HL-60 (cell line): ENCODE measurements around the gene RHOB.

Source experiments
- DNase-seq, 2 experiments: peaks; one replicate each; pipeline ENCODE4 v3.0.0-alpha.2; 2010 to 2020; ENCODE audit warnings: low read depth in 1 of 2, low spot score in 1 of 2
- H3K27ac ChIP-seq: fragments of 250-450 bp; sonication (Bioruptor Pico); replicated peaks from 2 replicates; pipeline ENCODE4 v1.5.1; 2020; ENCODE audit warnings: mild to moderate bottlenecking, moderate library complexity
- H3K27me3 ChIP-seq: fragments of 250-450 bp; sonication (Bioruptor Pico); 2 replicates; pipeline ENCODE4 v1.5.1; 2021; ENCODE audit warnings: mild to moderate bottlenecking, moderate library complexity; ENCODE audit not compliant: insufficient read depth, poor library complexity, severe bottlenecking
- H3K4me3 ChIP-seq: replicated peaks from 2 replicates; pipeline ENCODE4 v1.5.1; 2011; ENCODE audit warnings: mild to moderate bottlenecking, control low read depth, low read length; ENCODE audit not compliant: insufficient read depth
- GABPA ChIP-seq: IDR thresholded peaks from 2 replicates; pipeline ENCODE4 v1.6.1; 2012; ENCODE audit warnings: low read depth
- POLR2AphosphoS5 ChIP-seq: IDR thresholded peaks from 2 replicates; pipeline ENCODE4 v1.6.1; 2012; ENCODE audit warnings: low read depth
- SPI1 ChIP-seq: IDR thresholded peaks from 2 replicates; pipeline ENCODE4 v1.6.1; 2012; ENCODE audit warnings: low read depth, mild to moderate bottlenecking, borderline replicate concordance
- TF ChIP-seq, protein P1 (sequence below): IDR thresholded peaks from one replicate; pipeline ENCODE4 v1.5.1; 2011; ENCODE audit warnings: low read length, control low read depth, inconsistent platforms; ENCODE audit not compliant: insufficient read depth
- TF ChIP-seq, protein P2 (sequence below): IDR thresholded peaks from 2 replicates; pipeline ENCODE4 v1.6.1; 2012; ENCODE audit warnings: low read depth; ENCODE audit not compliant: insufficient replicate concordance

The RHOB gene

DNA sequence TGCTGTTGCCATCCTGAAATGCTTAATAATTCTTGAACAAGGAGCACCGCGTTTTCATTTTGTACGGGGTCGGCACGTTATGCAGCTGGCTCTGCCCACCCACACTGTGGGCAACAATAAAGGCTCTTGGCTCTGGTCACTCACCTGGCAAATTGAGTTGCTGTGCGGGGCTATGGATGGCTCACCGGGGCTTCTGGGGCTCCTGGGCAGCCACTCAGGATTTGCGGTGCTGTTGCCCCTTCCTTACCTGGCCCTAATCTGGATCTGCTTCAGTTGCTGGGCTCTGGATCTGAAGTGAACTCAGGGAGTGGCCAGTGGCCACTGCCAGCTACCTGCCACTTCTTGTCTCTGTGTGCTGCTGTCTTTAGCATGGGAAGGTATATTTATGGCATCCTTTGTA lies 22.7 kb downstream of the RHOB start:
- Histone ChIP-seq H3K4me3 (no peak overlapping the region), H3K27me3 (no peaks in the 10 kb centered on the region), H3K27ac (no peak overlapping the region)
- TF ChIP-seq, protein P1, sequence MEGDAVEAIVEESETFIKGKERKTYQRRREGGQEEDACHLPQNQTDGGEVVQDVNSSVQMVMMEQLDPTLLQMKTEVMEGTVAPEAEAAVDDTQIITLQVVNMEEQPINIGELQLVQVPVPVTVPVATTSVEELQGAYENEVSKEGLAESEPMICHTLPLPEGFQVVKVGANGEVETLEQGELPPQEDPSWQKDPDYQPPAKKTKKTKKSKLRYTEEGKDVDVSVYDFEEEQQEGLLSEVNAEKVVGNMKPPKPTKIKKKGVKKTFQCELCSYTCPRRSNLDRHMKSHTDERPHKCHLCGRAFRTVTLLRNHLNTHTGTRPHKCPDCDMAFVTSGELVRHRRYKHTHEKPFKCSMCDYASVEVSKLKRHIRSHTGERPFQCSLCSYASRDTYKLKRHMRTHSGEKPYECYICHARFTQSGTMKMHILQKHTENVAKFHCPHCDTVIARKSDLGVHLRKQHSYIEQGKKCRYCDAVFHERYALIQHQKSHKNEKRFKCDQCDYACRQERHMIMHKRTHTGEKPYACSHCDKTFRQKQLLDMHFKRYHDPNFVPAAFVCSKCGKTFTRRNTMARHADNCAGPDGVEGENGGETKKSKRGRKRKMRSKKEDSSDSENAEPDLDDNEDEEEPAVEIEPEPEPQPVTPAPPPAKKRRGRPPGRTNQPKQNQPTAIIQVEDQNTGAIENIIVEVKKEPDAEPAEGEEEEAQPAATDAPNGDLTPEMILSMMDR = no peak
- TF ChIP-seq GABPA (no peak), SPI1 (no peak), POLR2AphosphoS5 (no peak)
- TF ChIP-seq, protein P2, sequence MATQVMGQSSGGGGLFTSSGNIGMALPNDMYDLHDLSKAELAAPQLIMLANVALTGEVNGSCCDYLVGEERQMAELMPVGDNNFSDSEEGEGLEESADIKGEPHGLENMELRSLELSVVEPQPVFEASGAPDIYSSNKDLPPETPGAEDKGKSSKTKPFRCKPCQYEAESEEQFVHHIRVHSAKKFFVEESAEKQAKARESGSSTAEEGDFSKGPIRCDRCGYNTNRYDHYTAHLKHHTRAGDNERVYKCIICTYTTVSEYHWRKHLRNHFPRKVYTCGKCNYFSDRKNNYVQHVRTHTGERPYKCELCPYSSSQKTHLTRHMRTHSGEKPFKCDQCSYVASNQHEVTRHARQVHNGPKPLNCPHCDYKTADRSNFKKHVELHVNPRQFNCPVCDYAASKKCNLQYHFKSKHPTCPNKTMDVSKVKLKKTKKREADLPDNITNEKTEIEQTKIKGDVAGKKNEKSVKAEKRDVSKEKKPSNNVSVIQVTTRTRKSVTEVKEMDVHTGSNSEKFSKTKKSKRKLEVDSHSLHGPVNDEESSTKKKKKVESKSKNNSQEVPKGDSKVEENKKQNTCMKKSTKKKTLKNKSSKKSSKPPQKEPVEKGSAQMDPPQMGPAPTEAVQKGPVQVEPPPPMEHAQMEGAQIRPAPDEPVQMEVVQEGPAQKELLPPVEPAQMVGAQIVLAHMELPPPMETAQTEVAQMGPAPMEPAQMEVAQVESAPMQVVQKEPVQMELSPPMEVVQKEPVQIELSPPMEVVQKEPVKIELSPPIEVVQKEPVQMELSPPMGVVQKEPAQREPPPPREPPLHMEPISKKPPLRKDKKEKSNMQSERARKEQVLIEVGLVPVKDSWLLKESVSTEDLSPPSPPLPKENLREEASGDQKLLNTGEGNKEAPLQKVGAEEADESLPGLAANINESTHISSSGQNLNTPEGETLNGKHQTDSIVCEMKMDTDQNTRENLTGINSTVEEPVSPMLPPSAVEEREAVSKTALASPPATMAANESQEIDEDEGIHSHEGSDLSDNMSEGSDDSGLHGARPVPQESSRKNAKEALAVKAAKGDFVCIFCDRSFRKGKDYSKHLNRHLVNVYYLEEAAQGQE = no peak
- DNase-seq = no peak

DNA sequence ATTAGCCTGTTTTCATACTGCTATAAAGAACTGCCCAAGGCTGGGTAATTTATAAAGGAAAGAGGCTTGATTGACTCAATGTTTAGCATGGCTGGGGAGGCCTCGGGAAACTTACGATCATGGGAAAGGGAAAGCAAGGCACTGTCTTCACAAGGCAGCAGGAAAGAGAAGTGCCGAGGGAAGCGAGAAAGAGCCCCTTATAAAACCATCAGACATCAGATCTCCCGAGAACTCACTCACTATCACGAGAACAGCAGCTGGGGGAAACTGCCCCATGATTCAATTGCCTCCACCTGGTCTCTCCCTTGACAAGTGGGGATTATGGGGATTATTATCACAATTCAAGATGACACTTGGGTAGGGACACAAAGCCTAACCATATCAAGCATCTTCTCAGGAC lies 23.3 kb downstream of the RHOB start:
- no peak overlapping the region for H3K4me3 ChIP-seq
- no peaks in the 10 kb centered on the region for H3K27me3 ChIP-seq
- H3K27ac ChIP-seq = no peak overlapping the region
- DNase-seq = no peak
- TF ChIP-seq POLR2AphosphoS5 = no peak

DNA sequence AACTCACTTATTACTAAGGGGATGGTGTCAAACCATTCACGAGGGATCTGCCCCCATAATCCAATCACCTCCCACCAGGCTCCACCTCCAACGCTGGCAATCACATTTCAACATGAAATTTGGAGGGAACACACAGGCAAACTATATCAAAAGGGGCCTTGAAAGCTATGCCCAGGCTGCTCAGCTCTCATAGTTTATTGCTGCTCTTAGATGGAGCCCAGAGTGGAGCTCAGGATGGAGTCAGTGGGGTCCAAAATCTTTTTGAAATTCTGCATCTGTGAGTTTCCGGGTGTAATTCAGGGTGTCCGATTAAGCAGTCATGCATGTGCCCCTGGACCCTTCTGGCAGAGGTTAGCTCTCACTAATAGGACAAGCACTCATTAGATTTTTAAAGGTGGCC lies 24.3 kb downstream of the RHOB start:
- DNase-seq = no peak
- no peak overlapping the region for H3K27ac ChIP-seq
- H3K4me3 ChIP-seq = no peak overlapping the region
- no peak for TF ChIP-seq SPI1
- TF ChIP-seq, protein P2 = no peak
- TF ChIP-seq POLR2AphosphoS5 = no peak
- TF ChIP-seq GABPA = no peak
- TF ChIP-seq, protein P1 = no peak
- no peaks in the 10 kb centered on the region for H3K27me3 ChIP-seq

DNA sequence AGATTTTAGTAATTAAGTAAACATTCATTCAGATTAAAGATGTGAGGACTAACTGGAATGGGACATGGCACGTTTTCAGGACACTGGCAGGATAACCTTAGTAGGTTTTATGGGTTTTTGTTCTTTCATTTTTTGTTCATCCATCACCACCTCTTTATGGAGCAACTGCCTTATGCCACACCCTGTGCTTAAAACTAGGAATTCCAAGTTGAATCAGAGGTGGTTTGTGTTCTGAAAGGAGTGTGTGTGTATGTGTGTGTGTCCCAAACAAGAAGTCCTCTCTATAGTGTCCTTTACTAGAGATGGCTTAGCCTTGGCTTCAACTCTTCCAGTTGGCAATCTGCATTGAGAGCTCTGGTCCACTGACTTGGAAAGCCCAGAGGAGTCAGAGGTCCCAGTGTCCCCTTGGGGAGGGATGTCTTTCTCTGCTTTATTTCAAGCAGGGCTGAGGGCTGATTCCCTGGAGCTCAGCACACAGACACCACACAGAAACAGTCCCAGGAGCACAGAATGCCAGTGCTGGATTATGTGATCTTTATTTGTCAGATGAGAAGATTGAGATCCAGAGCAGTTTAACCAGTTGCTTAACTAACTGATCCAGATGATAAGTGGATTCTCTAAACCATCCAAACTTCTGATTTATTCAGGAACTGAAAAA lies 25.2 kb downstream of the RHOB start:
- Histone ChIP-seq H3K4me3 (no peak overlapping the region), H3K27me3 (no peaks in the 10 kb centered on the region), H3K27ac (no peak overlapping the region)
- DNase-seq = no peak
- no peak for TF ChIP-seq SPI1

DNA sequence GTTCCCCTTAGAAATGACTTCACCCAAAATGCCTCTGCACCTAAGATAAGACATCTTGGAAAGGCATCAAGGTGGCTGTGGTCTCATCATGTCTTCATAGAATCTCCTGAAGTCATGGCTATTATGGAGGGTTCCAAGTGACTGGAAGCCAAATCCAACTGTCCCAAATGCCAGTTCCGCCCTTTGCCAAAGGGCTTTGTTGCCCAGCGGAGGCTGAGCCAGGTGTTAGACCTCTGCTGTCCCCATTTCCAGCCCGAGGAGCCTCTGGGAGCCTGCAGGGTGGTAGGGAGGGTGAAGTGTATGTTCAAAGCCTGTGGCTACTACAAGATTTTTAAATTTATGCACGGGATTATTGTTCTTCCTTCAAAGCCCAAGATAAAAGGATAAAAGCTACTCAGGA lies 25.7 kb downstream of the RHOB start:
- H3K4me3 ChIP-seq = no peak overlapping the region
- no peak for DNase-seq
- H3K27me3 ChIP-seq = no peaks in the 10 kb centered on the region
- TF ChIP-seq SPI1 (no peak), POLR2AphosphoS5 (no peak), GABPA (no peak)
- TF ChIP-seq, protein P1 = no peak
- TF ChIP-seq, protein P2 = no peak
- H3K27ac ChIP-seq = no peak overlapping the region
